Cardiac fibroblast (primary cell): ENCODE data around the gene CARMIL1.

Experiments
- DNase-seq, 2 donors: peaks; one replicate each; pipeline versions ENCODE4 v3.0.0 to v3.0.0-alpha.2; 2010; ENCODE audit warnings: low read depth in 2 of 2
- H3K4me3 ChIP-seq, 2 donors: replicated peaks in 1 of 2; 1 replicate in 1 of 2; 2 replicates in 1 of 2; pipeline ENCODE4 v1.5.1; 2011; ENCODE audit warnings: low read depth in 2 of 2, low read length in 2 of 2, mild to moderate bottlenecking in 2 of 2, moderate library complexity in 1 of 2
- TF ChIP-seq, protein P1 (sequence below): IDR thresholded peaks from one replicate; pipeline ENCODE4 v1.5.1; 2011; ENCODE audit warnings: low read depth, mild to moderate bottlenecking, low read length, inconsistent platforms

The CARMIL1 gene

DNA sequence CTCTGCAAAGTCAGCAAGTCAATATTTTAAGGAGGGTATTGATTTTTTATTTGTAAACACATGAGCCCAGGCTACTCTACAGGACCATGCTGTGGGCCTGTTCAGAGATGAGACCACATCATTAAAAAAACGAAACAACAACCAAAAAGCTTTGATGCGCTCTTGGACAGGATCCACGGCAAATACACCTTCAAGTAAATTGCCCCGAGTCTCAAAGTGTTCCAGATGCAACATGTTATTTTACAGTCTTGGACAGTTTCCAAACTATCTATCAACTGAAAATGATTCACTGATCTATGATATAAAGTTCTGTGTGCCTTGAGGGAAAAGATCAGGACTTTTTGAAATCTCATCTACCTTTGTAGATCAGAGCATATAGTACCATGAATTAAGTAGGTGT is 25.8 kb upstream of the CARMIL1 start:
- TF ChIP-seq, protein P1, sequence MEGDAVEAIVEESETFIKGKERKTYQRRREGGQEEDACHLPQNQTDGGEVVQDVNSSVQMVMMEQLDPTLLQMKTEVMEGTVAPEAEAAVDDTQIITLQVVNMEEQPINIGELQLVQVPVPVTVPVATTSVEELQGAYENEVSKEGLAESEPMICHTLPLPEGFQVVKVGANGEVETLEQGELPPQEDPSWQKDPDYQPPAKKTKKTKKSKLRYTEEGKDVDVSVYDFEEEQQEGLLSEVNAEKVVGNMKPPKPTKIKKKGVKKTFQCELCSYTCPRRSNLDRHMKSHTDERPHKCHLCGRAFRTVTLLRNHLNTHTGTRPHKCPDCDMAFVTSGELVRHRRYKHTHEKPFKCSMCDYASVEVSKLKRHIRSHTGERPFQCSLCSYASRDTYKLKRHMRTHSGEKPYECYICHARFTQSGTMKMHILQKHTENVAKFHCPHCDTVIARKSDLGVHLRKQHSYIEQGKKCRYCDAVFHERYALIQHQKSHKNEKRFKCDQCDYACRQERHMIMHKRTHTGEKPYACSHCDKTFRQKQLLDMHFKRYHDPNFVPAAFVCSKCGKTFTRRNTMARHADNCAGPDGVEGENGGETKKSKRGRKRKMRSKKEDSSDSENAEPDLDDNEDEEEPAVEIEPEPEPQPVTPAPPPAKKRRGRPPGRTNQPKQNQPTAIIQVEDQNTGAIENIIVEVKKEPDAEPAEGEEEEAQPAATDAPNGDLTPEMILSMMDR, result no peak
- no peak overlapping the region for H3K4me3 ChIP-seq
- no peak for DNase-seq

DNA sequence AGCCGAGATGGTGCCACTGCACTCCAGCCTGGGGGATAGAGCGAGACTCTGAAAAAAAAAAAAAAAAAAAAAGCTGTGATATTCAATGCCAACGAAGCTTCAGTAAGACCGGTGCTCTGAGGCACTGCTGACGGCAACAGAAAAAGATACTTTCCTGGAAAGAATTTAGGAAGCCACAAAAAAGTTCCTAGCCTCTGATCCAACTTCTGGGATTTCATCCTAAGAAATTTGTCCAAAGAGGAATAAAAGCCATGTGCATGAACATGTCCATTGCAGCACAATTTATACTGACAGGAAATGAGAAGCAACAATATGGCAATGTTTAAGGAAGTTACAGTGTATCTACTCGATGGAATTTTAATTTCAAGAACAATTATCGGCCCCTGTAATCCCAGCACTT is 24.5 kb upstream of the CARMIL1 start:
- DNase-seq, result no peak
- no peak overlapping the region for H3K4me3 ChIP-seq
- TF ChIP-seq, protein P1, result no peak

DNA sequence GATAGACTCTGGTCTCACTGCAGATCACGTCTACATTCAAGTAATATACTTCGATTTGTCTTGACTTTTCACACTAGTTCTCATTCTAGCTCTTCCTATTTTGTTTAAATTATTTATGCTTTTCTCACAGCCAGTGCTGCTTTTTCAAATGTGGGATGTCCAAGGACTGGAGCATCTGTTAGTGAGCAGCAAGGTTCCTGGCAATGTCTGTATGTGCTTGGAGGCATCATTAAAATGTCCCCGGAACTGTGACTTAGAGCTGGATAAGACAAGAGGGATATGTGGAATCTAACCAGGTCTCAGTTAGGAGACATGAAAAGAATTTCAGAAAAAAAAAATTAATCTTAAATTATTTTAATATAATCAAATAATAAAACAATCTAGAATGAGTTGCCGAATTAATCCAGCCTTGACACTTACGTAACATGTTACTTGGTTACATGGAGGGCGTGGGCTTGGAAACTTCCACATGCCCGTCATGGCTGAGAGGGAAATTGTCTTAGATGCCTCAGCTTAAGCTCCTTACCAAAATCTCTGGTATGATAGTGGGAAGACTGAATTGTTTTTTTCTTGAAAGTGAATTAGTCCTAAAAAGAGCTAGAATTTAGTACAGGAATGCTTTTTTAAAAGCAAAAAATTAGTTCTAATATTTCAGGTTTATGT is 21.4 kb upstream of the CARMIL1 start:
- TF ChIP-seq, protein P1, result no peak
- DNase-seq, result no peak
- H3K4me3 ChIP-seq, result no peak overlapping the region

- DNase-seq, result no peak
- TF ChIP-seq, protein P1, result no peak
These were observed 19.4 kb upstream of the CARMIL1 start for GRCh38 chr6:25259756-25260155.

DNA sequence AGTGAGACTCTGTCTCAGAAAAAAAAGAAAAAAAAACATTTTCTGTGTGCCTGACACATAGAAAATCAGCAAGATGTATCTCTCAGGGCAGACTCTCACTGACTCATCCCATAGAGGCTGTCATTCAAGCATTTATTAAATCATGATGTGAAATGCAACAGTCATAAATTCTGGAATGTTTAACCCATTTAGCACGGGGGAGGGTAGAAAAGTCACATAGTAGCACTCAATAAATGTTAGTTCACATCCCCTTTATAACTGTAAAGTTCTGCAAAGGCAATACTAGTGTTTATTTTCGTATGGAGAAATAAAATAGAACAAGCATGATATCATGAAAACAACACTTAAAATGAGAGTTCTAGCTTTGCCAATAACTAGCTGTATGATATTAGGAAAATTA is 15.5 kb upstream of the CARMIL1 start:
- peak in 1 of 2 donors; percentile 62 for DNase-seq
- no peak overlapping the region for H3K4me3 ChIP-seq
- TF ChIP-seq, protein P1, result no peak

More at GRCh38 chr6:25259756-25260155, 19.4 kb upstream of the CARMIL1 start:
- no peak overlapping the region for H3K4me3 ChIP-seq

GRCh38 chr6:25266456-25267100 is 12.6 kb upstream of the CARMIL1 start:
- TF ChIP-seq, protein P1, result no peak
- DNase-seq, result no peak
- no peak overlapping the region for H3K4me3 ChIP-seq
